ENCODE results near the gene KCNMB2. TPM values are rescaled to one million over a fixed set of nuclear protein-coding genes. Genes with fewer than 3 reads are reported as not detected.

The KCNMB2 gene
- total RNA-seq, 1 experiment from 2014 or later: not detected

DNA sequence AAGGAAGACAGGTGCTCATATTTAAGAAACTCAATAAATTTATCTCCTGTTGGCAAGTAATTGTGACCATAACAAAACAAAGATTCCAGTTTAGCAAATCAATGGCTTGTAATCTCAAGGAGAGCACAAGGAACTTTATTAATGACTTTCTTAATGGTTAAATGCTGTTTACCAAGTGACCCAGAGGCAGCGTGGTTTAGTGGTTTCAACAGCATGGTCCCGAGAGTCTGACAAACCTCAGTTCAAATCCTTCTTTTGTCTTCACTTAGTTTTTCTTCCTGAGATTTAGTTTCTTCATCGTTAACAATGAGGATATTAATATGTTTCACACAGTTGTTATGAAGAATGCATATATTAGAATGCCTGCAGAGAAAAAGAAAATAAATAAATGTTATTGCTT is 212.6 kb downstream of the KCNMB2 start:
- no peaks in the 10 kb centered on the region for H3K27me3 Mint-ChIP-seq (ENCODE audit: low read depth)
- TF ChIP-seq, protein P1, sequence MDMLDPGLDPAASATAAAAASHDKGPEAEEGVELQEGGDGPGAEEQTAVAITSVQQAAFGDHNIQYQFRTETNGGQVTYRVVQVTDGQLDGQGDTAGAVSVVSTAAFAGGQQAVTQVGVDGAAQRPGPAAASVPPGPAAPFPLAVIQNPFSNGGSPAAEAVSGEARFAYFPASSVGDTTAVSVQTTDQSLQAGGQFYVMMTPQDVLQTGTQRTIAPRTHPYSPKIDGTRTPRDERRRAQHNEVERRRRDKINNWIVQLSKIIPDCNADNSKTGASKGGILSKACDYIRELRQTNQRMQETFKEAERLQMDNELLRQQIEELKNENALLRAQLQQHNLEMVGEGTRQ (CRISPR knock-in tag; IDR thresholded peaks at IDR 0.05): no peak
- TF ChIP-seq TEAD1 (CRISPR knock-in tag; IDR thresholded peaks at IDR 0.05) (no peak), CREM (CRISPR knock-in tag; IDR thresholded peaks at IDR 0.05) (no peak), NFYB (CRISPR knock-in tag; conservative IDR thresholded peaks at IDR 0.05; ENCODE audit: low read depth) (no peak)
- TF ChIP-seq, protein P2, sequence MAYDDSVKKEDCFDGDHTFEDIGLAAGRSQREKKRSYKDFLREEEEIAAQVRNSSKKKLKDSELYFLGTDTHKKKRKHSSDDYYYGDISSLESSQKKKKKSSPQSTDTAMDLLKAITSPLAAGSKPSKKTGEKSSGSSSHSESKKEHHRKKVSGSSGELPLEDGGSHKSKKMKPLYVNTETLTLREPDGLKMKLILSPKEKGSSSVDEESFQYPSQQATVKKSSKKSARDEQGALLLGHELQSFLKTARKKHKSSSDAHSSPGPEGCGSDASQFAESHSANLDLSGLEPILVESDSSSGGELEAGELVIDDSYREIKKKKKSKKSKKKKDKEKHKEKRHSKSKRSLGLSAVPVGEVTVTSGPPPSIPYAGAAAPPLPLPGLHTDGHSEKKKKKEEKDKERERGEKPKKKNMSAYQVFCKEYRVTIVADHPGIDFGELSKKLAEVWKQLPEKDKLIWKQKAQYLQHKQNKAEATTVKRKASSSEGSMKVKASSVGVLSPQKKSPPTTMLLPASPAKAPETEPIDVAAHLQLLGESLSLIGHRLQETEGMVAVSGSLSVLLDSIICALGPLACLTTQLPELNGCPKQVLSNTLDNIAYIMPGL (CRISPR knock-in tag; IDR thresholded peaks at IDR 0.05): no peak
- POLR2A ChIA-PET: no interaction called here
- H3K36me3 Mint-ChIP-seq: peaks cover 38% of the 10 kb centered on the region
- no peak overlapping the region for H3K4me3 Mint-ChIP-seq
- CTCF ChIA-PET: interaction anchor here (0.5 kb wide), 1 partner anchor 218 kb away, joined by 3 read pairs; no protein-coding TSS in a partner anchor
- peaks cover 4% of the 10 kb centered on the region; the same call in 1 of the 2 replicates for H3K4me1 Mint-ChIP-seq
- no peak for ATAC-seq
- H3K27ac Mint-ChIP-seq: no peak overlapping the region
- DNase-seq (ENCODE audit: low spot score): no peak
- peaks cover 25% of the 10 kb centered on the region for H3K9me3 Mint-ChIP-seq

DNA sequence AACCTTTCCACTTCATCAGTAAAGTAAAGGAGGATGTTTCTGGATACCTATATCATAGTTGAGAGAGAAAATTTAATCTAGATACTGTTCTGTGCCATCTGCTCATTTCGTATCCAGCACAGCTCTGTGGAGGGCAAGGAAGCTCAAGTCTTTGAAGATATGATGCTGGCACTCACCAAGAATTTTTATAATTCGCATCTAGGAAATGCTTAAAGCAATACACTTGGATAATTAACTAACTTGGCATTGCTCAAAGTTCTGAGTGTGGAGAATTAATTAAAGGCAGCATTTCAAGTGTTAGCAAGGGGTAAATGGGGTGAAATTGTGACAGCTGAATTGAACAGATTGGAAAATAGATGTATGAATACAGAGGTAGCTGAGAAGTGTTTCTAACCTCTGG is 213.2 kb downstream of the KCNMB2 start:
- TF ChIP-seq EMX1 (CRISPR knock-in tag; IDR thresholded peaks at IDR 0.05): no peak
- TF ChIP-seq, protein P3, sequence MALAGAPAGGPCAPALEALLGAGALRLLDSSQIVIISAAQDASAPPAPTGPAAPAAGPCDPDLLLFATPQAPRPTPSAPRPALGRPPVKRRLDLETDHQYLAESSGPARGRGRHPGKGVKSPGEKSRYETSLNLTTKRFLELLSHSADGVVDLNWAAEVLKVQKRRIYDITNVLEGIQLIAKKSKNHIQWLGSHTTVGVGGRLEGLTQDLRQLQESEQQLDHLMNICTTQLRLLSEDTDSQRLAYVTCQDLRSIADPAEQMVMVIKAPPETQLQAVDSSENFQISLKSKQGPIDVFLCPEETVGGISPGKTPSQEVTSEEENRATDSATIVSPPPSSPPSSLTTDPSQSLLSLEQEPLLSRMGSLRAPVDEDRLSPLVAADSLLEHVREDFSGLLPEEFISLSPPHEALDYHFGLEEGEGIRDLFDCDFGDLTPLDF (CRISPR knock-in tag; IDR thresholded peaks at IDR 0.05): no peak
- TF ChIP-seq FOXP1 (CRISPR knock-in tag; IDR thresholded peaks at IDR 0.05; ENCODE audit: borderline replicate concordance): no peak
- ATAC-seq (no peak), DNase-seq (ENCODE audit: low spot score) (no peak)
- Mint-ChIP-seq H3K4me1 (peaks cover 4% of the 10 kb centered on the region; the same call in 1 of the 2 replicates), H3K27me3 (ENCODE audit: low read depth) (no peaks in the 10 kb centered on the region), H3K4me3 (no peak overlapping the region), H3K9me3 (peaks cover 25% of the 10 kb centered on the region), H3K36me3 (peaks cover 38% of the 10 kb centered on the region), H3K27ac (no peak overlapping the region)
- CTCF ChIA-PET: no interaction called here
- POLR2A ChIA-PET: no interaction called here

DNA sequence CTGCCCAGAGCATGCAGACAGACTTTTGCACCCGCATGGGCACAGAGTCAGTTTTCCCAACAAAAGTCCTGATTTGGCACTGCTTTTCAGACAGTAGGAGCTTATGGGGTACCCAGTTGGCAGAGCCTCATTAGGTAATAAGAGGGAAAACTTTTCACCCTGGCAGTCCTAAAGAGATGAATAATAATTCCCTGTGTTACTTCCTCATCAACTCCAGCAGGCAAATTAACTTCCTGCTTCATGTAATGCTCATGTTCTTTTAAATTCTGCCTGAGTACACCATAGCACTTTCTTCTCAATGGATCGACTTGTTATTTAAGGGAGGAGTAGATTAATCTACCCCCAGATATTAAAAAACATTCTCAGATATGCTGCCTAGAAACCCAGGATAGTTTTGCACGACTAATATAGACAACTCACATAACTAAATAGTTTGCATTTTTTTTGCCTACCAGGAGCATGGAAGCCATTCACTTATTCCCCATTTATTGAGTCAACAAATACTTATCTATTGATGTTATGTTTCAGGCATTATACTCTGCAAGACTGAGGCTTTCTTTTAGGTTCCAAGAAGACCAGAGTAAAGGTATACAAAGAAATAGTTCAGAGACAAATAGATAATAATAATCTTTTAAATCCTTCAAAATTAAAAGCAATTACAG is 214.5 kb downstream of the KCNMB2 start:
- no peaks in the 10 kb centered on the region for H3K27me3 Mint-ChIP-seq (ENCODE audit: low read depth)
- H3K4me1 Mint-ChIP-seq: peaks cover 4% of the 10 kb centered on the region; the same call in 1 of the 2 replicates
- no peak overlapping the region for H3K4me3 Mint-ChIP-seq
- no peak for DNase-seq (ENCODE audit: low spot score)
- H3K9me3 Mint-ChIP-seq: peaks cover 14% of the 10 kb centered on the region
- no peak overlapping the region for H3K27ac Mint-ChIP-seq
- peaks cover 27% of the 10 kb centered on the region for H3K36me3 Mint-ChIP-seq
- POLR2A ChIA-PET: no interaction called here
- CTCF ChIA-PET: no interaction called here
- ATAC-seq: no peak
- TF ChIP-seq, protein P4, sequence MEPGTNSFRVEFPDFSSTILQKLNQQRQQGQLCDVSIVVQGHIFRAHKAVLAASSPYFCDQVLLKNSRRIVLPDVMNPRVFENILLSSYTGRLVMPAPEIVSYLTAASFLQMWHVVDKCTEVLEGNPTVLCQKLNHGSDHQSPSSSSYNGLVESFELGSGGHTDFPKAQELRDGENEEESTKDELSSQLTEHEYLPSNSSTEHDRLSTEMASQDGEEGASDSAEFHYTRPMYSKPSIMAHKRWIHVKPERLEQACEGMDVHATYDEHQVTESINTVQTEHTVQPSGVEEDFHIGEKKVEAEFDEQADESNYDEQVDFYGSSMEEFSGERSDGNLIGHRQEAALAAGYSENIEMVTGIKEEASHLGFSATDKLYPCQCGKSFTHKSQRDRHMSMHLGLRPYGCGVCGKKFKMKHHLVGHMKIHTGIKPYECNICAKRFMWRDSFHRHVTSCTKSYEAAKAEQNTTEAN (CRISPR knock-in tag; IDR thresholded peaks at IDR 0.05): no peak
- TF ChIP-seq ZNF416 (CRISPR knock-in tag; IDR thresholded peaks at IDR 0.05) (no peak), NR2C2 (CRISPR knock-in tag; IDR thresholded peaks at IDR 0.05) (no peak)
- TF ChIP-seq, protein P5, sequence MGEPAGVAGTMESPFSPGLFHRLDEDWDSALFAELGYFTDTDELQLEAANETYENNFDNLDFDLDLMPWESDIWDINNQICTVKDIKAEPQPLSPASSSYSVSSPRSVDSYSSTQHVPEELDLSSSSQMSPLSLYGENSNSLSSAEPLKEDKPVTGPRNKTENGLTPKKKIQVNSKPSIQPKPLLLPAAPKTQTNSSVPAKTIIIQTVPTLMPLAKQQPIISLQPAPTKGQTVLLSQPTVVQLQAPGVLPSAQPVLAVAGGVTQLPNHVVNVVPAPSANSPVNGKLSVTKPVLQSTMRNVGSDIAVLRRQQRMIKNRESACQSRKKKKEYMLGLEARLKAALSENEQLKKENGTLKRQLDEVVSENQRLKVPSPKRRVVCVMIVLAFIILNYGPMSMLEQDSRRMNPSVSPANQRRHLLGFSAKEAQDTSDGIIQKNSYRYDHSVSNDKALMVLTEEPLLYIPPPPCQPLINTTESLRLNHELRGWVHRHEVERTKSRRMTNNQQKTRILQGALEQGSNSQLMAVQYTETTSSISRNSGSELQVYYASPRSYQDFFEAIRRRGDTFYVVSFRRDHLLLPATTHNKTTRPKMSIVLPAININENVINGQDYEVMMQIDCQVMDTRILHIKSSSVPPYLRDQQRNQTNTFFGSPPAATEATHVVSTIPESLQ (CRISPR knock-in tag; IDR thresholded peaks at IDR 0.05): no peak
- TF ChIP-seq, protein P6, sequence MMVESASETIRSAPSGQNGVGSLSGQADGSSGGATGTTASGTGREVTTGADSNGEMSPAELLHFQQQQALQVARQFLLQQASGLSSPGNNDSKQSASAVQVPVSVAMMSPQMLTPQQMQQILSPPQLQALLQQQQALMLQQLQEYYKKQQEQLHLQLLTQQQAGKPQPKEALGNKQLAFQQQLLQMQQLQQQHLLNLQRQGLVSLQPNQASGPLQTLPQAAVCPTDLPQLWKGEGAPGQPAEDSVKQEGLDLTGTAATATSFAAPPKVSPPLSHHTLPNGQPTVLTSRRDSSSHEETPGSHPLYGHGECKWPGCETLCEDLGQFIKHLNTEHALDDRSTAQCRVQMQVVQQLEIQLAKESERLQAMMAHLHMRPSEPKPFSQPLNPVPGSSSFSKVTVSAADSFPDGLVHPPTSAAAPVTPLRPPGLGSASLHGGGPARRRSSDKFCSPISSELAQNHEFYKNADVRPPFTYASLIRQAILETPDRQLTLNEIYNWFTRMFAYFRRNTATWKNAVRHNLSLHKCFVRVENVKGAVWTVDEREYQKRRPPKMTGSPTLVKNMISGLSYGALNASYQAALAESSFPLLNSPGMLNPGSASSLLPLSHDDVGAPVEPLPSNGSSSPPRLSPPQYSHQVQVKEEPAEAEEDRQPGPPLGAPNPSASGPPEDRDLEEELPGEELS (CRISPR knock-in tag; IDR thresholded peaks at IDR 0.05): no peak
- TF ChIP-seq, protein P7, sequence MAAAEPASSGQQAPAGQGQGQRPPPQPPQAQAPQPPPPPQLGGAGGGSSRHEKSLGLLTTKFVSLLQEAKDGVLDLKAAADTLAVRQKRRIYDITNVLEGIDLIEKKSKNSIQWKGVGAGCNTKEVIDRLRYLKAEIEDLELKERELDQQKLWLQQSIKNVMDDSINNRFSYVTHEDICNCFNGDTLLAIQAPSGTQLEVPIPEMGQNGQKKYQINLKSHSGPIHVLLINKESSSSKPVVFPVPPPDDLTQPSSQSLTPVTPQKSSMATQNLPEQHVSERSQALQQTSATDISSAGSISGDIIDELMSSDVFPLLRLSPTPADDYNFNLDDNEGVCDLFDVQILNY (CRISPR knock-in tag; IDR thresholded peaks at IDR 0.05): no peak
